ENCODE measurements around the gene KRT79. TPM values are rescaled to one million over a fixed set of nuclear protein-coding genes. Genes with fewer than 3 reads are reported as not detected.

KRT79 gene
- polyA plus RNA-seq, 1 of the 3 experiments (the other 2 are of a cell fraction), result not detected

DNA sequence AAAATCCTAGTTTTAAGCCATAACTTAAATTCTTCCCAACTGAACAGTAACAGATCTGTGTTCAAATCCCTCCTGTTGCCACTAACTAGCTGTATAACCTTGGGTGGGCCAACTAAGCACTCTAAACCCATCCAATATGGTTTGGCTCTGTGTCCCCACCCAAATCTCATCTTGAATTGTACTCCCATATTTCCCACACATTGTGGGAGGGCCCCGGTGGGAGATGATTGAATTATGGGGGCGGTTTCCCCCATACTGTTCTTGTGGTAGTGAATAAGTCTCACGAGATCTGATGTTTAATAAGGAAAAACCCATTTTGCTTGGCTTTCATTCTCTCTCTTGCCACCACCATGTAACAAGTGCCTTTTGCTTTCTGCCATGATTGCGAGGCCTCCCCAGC lies 18.9 kb downstream of the KRT79 start:
- no peaks in the 10 kb centered on the region for H3K4me1 ChIP-seq (ENCODE audit: control insufficient read depth in 1 of 2, insufficient read depth in 2 of 2, low read depth in 1 of 2, low read length in 1 of 2)
- no peaks in the 10 kb centered on the region for H3K9me3 ChIP-seq
- no peaks in the 10 kb centered on the region for H3F3A ChIP-seq (replicated peaks; ENCODE audit: insufficient read depth)
- TF ChIP-seq JUND (IDR thresholded peaks at IDR 0.05) (no peak), MXI1 (IDR thresholded peaks at IDR 0.05; ENCODE audit: low read depth, low read length) (no peak), GATA2 (CRISPR knock-in tag; IDR thresholded peaks at IDR 0.05) (no peak), RAD21 (IDR thresholded peaks at IDR 0.05; ENCODE audit: low read length) (no peak), FOSL2 (IDR thresholded peaks at IDR 0.05; ENCODE audit: borderline replicate concordance, low read depth) (no peak), SMC3 (IDR thresholded peaks at IDR 0.05; ENCODE audit: low read depth, low read length) (no peak), NRF1 (IDR thresholded peaks at IDR 0.05; ENCODE audit: low read depth, low read length) (no peak), TCF12 (IDR thresholded peaks at IDR 0.05) (no peak), ELF1 (IDR thresholded peaks at IDR 0.05) (no peak), FOXJ3 (CRISPR knock-in tag; IDR thresholded peaks at IDR 0.05) (no peak), CHD2 (IDR thresholded peaks at IDR 0.05; ENCODE audit: low read length, partially characterized antibody) (no peak), SIN3A (IDR thresholded peaks at IDR 0.05; ENCODE audit: borderline replicate concordance, low read depth, low read length) (no peak), YY1 (IDR thresholded peaks at IDR 0.05; ENCODE audit: low read depth) (no peak), NFIC (IDR thresholded peaks at IDR 0.05; ENCODE audit: borderline replicate concordance) (no peak), RCOR1 (IDR thresholded peaks at IDR 0.05; ENCODE audit: low read length) (no peak)
- TF ChIP-seq, protein P1, sequence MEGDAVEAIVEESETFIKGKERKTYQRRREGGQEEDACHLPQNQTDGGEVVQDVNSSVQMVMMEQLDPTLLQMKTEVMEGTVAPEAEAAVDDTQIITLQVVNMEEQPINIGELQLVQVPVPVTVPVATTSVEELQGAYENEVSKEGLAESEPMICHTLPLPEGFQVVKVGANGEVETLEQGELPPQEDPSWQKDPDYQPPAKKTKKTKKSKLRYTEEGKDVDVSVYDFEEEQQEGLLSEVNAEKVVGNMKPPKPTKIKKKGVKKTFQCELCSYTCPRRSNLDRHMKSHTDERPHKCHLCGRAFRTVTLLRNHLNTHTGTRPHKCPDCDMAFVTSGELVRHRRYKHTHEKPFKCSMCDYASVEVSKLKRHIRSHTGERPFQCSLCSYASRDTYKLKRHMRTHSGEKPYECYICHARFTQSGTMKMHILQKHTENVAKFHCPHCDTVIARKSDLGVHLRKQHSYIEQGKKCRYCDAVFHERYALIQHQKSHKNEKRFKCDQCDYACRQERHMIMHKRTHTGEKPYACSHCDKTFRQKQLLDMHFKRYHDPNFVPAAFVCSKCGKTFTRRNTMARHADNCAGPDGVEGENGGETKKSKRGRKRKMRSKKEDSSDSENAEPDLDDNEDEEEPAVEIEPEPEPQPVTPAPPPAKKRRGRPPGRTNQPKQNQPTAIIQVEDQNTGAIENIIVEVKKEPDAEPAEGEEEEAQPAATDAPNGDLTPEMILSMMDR (IDR thresholded peaks at IDR 0.05), result no peak
- TF ChIP-seq, protein P2, sequence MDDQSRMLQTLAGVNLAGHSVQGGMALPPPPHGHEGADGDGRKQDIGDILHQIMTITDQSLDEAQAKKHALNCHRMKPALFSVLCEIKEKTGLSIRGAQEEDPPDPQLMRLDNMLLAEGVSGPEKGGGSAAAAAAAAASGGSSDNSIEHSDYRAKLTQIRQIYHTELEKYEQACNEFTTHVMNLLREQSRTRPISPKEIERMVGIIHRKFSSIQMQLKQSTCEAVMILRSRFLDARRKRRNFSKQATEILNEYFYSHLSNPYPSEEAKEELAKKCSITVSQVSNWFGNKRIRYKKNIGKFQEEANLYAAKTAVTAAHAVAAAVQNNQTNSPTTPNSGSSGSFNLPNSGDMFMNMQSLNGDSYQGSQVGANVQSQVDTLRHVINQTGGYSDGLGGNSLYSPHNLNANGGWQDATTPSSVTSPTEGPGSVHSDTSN (IDR thresholded peaks at IDR 0.05), result no peak
- TF ChIP-seq, protein P3, sequence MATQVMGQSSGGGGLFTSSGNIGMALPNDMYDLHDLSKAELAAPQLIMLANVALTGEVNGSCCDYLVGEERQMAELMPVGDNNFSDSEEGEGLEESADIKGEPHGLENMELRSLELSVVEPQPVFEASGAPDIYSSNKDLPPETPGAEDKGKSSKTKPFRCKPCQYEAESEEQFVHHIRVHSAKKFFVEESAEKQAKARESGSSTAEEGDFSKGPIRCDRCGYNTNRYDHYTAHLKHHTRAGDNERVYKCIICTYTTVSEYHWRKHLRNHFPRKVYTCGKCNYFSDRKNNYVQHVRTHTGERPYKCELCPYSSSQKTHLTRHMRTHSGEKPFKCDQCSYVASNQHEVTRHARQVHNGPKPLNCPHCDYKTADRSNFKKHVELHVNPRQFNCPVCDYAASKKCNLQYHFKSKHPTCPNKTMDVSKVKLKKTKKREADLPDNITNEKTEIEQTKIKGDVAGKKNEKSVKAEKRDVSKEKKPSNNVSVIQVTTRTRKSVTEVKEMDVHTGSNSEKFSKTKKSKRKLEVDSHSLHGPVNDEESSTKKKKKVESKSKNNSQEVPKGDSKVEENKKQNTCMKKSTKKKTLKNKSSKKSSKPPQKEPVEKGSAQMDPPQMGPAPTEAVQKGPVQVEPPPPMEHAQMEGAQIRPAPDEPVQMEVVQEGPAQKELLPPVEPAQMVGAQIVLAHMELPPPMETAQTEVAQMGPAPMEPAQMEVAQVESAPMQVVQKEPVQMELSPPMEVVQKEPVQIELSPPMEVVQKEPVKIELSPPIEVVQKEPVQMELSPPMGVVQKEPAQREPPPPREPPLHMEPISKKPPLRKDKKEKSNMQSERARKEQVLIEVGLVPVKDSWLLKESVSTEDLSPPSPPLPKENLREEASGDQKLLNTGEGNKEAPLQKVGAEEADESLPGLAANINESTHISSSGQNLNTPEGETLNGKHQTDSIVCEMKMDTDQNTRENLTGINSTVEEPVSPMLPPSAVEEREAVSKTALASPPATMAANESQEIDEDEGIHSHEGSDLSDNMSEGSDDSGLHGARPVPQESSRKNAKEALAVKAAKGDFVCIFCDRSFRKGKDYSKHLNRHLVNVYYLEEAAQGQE (IDR thresholded peaks at IDR 0.05; ENCODE audit: low read depth, low read length), result no peak
- H3K27ac ChIP-seq (ENCODE audit: low read depth in 2 of 2, low read length in 1 of 2), result no peak overlapping the region
- H3K36me3 ChIP-seq (replicated peaks in 1 of 2; ENCODE audit: control insufficient read depth in 1 of 2, insufficient read depth in 2 of 2, low read length in 1 of 2), result no peaks in the 10 kb centered on the region
- H2AFZ ChIP-seq (ENCODE audit: low read depth), result no peak overlapping the region
- no peaks in the 10 kb centered on the region for H3K79me2 ChIP-seq (ENCODE audit: insufficient read depth)
- H3K4me2 ChIP-seq, result no peak overlapping the region
- H4K20me1 ChIP-seq (ENCODE audit: insufficient read depth), result no peaks in the 10 kb centered on the region
- no peak for DNase-seq
- H3K27me3 ChIP-seq (ENCODE audit: insufficient read depth), result peaks cover 35% of the 10 kb centered on the region
- no peak overlapping the region for H3K9ac ChIP-seq
- H3K9me2 ChIP-seq, result no peaks in the 10 kb centered on the region
- CTCF ChIA-PET, result no interaction called here
- POLR2A ChIA-PET, result no interaction called here
- H3K4me3 ChIP-seq (ENCODE audit: low read depth in 2 of 2, low read length in 1 of 2), result no peak overlapping the region
- WGBS (ENCODE audit: low lambda C conversion rate), result 34% methylated on average over 4 of the region's 4 CpGs

Measured in SK-N-SH (cell line).